ENCODE data around the gene OR6B2. TPM values are rescaled to one million over a fixed set of nuclear protein-coding genes. Genes with fewer than 3 reads are reported as not detected.
"Not testable (repeated sequence)": the region's sequence is repeated elsewhere in the genome, so short reads cannot be mapped to it uniquely, and the experiment has no call there.

Gene OR6B2
- total RNA-seq, 1 donor from 2014 or later, result not detected

- no peak for FAIRE-seq
- Histone ChIP-seq H3K27me3 (ENCODE audit: control insufficient read depth, insufficient read depth, low read length) (no peaks in the 10 kb centered on the region), H3K4me3 (ENCODE audit: low read depth, low read length) (no peak overlapping the region), H3K36me3 (ENCODE audit: control insufficient read depth, insufficient read depth, low read length) (no peaks in the 10 kb centered on the region)
- TF ChIP-seq CTCF (IDR thresholded peaks at IDR 0.05; ENCODE audit: insufficient read depth, low read length, severe bottlenecking), result no peak
- no peak for DNase-seq (ENCODE audit: low read depth)
Observed at GRCh38 chr2:240048237-240048636, 18.0 kb upstream of the OR6B2 start.

DNA sequence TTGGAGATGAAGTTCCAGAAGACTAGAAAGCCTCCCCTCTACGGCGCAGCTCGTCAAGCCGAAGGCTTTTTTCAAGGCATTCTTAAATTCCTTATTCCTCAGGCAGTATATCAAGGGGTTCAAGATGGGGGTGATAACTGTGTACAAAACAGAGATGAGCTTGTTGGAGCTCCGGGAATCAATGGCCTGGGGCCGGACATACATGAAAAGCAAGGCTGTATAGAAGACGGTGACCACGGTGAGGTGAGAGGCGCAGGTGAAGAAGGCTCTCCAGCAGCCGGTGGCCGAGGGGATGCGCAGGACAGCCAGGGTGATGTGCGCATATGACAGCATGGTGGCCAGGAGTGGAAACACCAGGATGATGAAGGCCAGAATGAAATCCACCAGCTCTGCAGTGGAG, 14.9 kb upstream of the OR6B2 start:
- H3K4me3 ChIP-seq (ENCODE audit: low read depth, low read length), result no peak overlapping the region
- no peaks in the 10 kb centered on the region for H3K36me3 ChIP-seq (ENCODE audit: control insufficient read depth, insufficient read depth, low read length)
- FAIRE-seq (no peak), DNase-seq (ENCODE audit: low read depth) (no peak)
- TF ChIP-seq CTCF (IDR thresholded peaks at IDR 0.05; ENCODE audit: insufficient read depth, low read length, severe bottlenecking), result no peak
- no peaks in the 10 kb centered on the region for H3K27me3 ChIP-seq (ENCODE audit: control insufficient read depth, insufficient read depth, low read length)

- not testable (repeated sequence) for FAIRE-seq; H3K4me3 ChIP-seq (ENCODE audit: low read depth, low read length); H3K27me3 ChIP-seq (ENCODE audit: control insufficient read depth, insufficient read depth, low read length); H3K36me3 ChIP-seq (ENCODE audit: control insufficient read depth, insufficient read depth, low read length); DNase-seq (ENCODE audit: low read depth)
Observed at GRCh38 chr2:240044096-240044495, 13.9 kb upstream of the OR6B2 start.

- no peak for FAIRE-seq
- DNase-seq (ENCODE audit: low read depth), result no peak
- Histone ChIP-seq H3K27me3 (ENCODE audit: control insufficient read depth, insufficient read depth, low read length) (no peaks in the 10 kb centered on the region), H3K4me3 (ENCODE audit: low read depth, low read length) (no peak overlapping the region), H3K36me3 (ENCODE audit: control insufficient read depth, insufficient read depth, low read length) (no peaks in the 10 kb centered on the region)
- no peak for TF ChIP-seq CTCF (IDR thresholded peaks at IDR 0.05; ENCODE audit: insufficient read depth, low read length, severe bottlenecking)
Observed at GRCh38 chr2:240043279-240043989, 13.2 kb upstream of the OR6B2 start.

GRCh38 chr2:240042740-240043139, 12.5 kb upstream of the OR6B2 start:
- DNase-seq (ENCODE audit: low read depth) (no peak), FAIRE-seq (no peak)
- no peaks in the 10 kb centered on the region for H3K36me3 ChIP-seq (ENCODE audit: control insufficient read depth, insufficient read depth, low read length)
- no peak overlapping the region for H3K4me3 ChIP-seq (ENCODE audit: low read depth, low read length)
- H3K27me3 ChIP-seq (ENCODE audit: control insufficient read depth, insufficient read depth, low read length), result no peaks in the 10 kb centered on the region
- TF ChIP-seq CTCF (IDR thresholded peaks at IDR 0.05; ENCODE audit: insufficient read depth, low read length, severe bottlenecking), result no peak

GRCh38 chr2:240041363-240041762, 11.1 kb upstream of the OR6B2 start:
- no peak for DNase-seq (ENCODE audit: low read depth)
- H3K4me3 ChIP-seq (ENCODE audit: low read depth, low read length), result no peak overlapping the region
- TF ChIP-seq CTCF (IDR thresholded peaks at IDR 0.05; ENCODE audit: insufficient read depth, low read length, severe bottlenecking), result no peak
- H3K36me3 ChIP-seq (ENCODE audit: control insufficient read depth, insufficient read depth, low read length), result no peaks in the 10 kb centered on the region
- no peaks in the 10 kb centered on the region for H3K27me3 ChIP-seq (ENCODE audit: control insufficient read depth, insufficient read depth, low read length)
- no peak for FAIRE-seq

Data from bronchial epithelial cell (primary cell).